ENCODE results near the gene CCDC134. TPM values are rescaled to one million over a fixed set of nuclear protein-coding genes. Genes with fewer than 3 reads are reported as not detected.

CCDC134 gene
- total RNA-seq, 1 experiment from 2014 or later = 20.1 TPM

DNA sequence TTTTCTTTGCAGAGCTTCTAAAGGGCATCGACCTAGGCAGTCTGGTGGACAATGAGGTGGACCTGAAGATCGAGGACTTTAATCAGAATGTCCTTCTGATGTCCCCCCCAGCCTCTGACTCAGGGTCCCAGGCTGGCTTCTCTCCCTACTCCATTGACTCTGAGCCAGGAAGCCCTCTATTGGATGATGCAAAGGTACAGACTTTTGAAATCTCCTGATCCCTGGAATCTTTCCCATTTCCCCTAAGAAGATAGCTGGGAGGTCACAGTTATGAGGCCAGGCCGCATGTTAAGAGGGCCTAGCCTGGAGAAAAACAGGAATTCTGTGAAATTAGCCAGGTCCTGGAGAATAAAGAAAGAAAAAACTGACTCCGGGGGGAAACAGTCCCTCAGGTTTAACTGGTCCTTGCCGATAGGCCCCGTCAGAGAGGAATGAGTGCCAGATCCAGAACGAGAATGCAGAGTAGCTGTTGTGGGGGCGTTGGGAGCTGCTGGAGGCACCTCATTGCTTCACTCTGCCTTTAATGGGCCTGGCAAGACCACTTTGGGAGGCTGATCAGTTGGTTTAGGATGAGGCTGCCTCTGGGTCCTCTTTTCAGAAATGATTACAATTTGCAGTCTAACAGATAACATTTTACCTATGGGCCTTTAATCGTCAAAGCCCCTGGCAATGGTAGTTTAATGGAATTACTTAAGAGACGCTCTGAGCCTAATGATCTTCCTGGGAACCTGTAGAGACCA is 75.2 kb downstream of the CCDC134 start:
- Mint-ChIP-seq H3K4me1 (ENCODE audit: low read depth, unreplicated experiment) (no peaks in the 10 kb centered on the region), H3K4me3 (ENCODE audit: low read depth, unreplicated experiment) (no peak overlapping the region), H3K27me3 (ENCODE audit: unreplicated experiment) (no peaks in the 10 kb centered on the region), H3K9me3 (ENCODE audit: low read depth, unreplicated experiment) (no peaks in the 10 kb centered on the region), H3K27ac (ENCODE audit: unreplicated experiment) (no peak overlapping the region), H3K36me3 (ENCODE audit: insufficient read depth, unreplicated experiment) (peaks cover 67% of the 10 kb centered on the region)
- TF ChIP-seq, protein P1, sequence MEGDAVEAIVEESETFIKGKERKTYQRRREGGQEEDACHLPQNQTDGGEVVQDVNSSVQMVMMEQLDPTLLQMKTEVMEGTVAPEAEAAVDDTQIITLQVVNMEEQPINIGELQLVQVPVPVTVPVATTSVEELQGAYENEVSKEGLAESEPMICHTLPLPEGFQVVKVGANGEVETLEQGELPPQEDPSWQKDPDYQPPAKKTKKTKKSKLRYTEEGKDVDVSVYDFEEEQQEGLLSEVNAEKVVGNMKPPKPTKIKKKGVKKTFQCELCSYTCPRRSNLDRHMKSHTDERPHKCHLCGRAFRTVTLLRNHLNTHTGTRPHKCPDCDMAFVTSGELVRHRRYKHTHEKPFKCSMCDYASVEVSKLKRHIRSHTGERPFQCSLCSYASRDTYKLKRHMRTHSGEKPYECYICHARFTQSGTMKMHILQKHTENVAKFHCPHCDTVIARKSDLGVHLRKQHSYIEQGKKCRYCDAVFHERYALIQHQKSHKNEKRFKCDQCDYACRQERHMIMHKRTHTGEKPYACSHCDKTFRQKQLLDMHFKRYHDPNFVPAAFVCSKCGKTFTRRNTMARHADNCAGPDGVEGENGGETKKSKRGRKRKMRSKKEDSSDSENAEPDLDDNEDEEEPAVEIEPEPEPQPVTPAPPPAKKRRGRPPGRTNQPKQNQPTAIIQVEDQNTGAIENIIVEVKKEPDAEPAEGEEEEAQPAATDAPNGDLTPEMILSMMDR (IDR thresholded peaks at IDR 0.05; ENCODE audit: unreplicated experiment) = no peak
- BruUV-seq (replicated peaks) = no TSS peak
- CTCF ChIA-PET = no interaction called here
- no peak for DNase-seq
- intact Hi-C loops (cut with micrococcal nuclease; ENCODE audit: unreplicated experiment) = no loop called here

Other genes starting within 250 kb of the CCDC134 start
- not detected in 2 replicates for gene CSDC2, start 239.7 kb upstream of the CCDC134 start, total RNA-seq (2022)
- 18.0 and 20.6 TPM in 2 replicates for gene PMM1, start 210.8 kb upstream of the CCDC134 start, total RNA-seq (2022)
- gene DESI1, start 179.6 kb upstream of the CCDC134 start, total RNA-seq (2022) = 63.7 and 64.5 TPM in 2 replicates
- 369 and 401 TPM in 2 replicates for gene XRCC6, start 179.4 kb upstream of the CCDC134 start, total RNA-seq (2022)
- gene SNU13, start 111.8 kb upstream of the CCDC134 start, total RNA-seq (2022) = 205 and 213 TPM in 2 replicates
- 0.68 and 0.83 TPM in 2 replicates for gene MEI1, start 101.2 kb upstream of the CCDC134 start, total RNA-seq (2022)
- 145 and 159 TPM in 2 replicates for gene SREBF2, start 32.4 kb downstream of the CCDC134 start, total RNA-seq (2022)
- not detected in 2 replicates for gene SHISA8, start 114.4 kb downstream of the CCDC134 start, total RNA-seq (2022)
- gene TNFRSF13C, start 126.1 kb downstream of the CCDC134 start, total RNA-seq (2022) = 1.4 and 1.5 TPM in 2 replicates
- gene CENPM, start 146.5 kb downstream of the CCDC134 start, total RNA-seq (2022) = 46.7 and 69.3 TPM in 2 replicates
- 3.2 and 3.4 TPM in 2 replicates for gene SEPTIN3, start 168.8 kb downstream of the CCDC134 start, total RNA-seq (2022)
- 2.8 and 3.7 TPM in 2 replicates for gene WBP2NL, start 198.1 kb downstream of the CCDC134 start, total RNA-seq (2022)